Astrocyte of the cerebellum (primary cell): ENCODE data around the gene SLC12A5.

Source experiments
- DNase-seq: peaks from one replicate; pipeline ENCODE4 v3.0.0-alpha.2; 2011; ENCODE audit warnings: low read depth
- H3K4me3 ChIP-seq: 2 replicates; pipeline ENCODE4 v1.5.1; 2011; ENCODE audit warnings: mild to moderate bottlenecking, low read depth, low read length, moderate library complexity
- in situ Hi-C: cut with HindIII; loops from 2 replicates; pipeline ENCODE4 v1.10.0; 2017; ENCODE audit warnings: low sequenced_read_pairs
- TF ChIP-seq, protein P1 (sequence below): IDR thresholded peaks from 2 replicates; pipeline ENCODE4 v1.5.1; 2012; ENCODE audit warnings: low read length, low read depth, moderate library complexity, mild to moderate bottlenecking; ENCODE audit errors: missing control alignments

The SLC12A5 gene

DNA sequence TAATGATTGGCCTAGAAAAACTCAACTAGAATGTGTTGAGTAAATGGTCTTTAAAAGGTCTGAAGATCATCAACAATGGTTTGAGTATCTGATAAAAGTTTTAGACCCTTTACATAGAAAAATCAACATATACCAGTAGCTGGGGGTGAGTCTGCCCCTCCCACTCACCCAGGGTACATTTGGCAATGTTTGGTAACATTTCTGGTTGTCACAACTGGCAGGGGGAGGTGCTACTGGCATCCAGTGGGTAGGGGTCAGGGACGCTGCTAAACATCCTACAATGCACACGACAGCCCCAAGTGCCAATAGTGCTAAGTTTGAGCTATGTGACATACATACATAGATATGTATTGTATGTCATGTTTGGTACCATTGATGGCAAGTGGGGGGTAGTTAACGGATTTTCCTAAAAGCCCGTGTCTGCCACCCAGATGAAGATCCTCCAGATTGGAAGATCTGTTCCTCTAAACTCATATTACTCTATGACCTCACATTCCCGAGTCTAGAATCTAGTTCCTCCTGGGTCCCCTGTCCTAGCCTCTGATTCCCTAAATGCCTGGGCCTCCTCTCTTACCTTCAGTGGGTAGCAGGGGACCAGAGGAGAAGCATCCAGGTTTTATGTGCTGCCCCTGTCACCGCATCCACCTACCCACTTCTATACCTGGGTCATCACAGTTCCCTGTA lies 22.9 kb upstream of the SLC12A5 start:
- TF ChIP-seq, protein P1, sequence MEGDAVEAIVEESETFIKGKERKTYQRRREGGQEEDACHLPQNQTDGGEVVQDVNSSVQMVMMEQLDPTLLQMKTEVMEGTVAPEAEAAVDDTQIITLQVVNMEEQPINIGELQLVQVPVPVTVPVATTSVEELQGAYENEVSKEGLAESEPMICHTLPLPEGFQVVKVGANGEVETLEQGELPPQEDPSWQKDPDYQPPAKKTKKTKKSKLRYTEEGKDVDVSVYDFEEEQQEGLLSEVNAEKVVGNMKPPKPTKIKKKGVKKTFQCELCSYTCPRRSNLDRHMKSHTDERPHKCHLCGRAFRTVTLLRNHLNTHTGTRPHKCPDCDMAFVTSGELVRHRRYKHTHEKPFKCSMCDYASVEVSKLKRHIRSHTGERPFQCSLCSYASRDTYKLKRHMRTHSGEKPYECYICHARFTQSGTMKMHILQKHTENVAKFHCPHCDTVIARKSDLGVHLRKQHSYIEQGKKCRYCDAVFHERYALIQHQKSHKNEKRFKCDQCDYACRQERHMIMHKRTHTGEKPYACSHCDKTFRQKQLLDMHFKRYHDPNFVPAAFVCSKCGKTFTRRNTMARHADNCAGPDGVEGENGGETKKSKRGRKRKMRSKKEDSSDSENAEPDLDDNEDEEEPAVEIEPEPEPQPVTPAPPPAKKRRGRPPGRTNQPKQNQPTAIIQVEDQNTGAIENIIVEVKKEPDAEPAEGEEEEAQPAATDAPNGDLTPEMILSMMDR: no peak
- in situ Hi-C loops: no loop called here
- no peak overlapping the region for H3K4me3 ChIP-seq
- no peak for DNase-seq

DNA sequence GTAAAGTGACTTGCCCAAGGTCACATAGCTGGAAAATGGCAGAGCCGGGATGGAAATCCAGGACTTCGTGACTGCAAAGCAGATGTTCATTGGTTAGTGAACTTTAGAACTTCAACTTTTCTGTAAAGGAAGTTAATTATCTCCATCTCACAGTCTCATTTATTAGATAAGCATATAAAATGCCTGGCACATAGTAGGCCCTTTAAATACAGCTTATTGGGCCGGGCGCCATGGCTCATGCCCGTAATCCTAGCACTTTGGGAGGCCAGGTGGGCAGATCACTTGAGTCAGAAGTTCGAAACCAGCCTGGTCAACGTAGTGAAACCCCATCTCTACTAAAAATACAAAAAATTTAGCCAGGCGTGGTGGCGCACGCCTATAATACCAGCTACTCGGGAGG lies 22.1 kb upstream of the SLC12A5 start:
- no peak overlapping the region for H3K4me3 ChIP-seq
- in situ Hi-C loops: no loop called here
- TF ChIP-seq, protein P1: no peak
- DNase-seq: no peak

DNA sequence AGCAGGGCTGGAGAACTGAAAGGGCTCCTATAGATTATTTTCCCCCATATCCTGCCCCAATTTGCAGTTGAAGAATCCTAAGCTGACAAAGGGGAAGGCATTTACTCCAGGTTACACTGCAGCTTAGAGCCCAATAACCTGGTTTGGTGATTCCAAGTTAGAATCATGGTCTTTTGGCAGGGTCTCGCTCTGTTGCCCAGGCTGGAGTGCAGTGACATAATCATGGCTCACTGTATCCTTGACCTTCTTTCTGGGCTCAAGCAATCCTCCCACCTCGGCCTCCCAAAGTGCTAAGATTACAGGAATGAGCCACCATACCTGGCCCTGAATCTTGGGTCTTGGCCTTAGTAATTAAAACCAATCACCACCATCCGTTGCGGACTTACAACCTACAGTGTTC lies 21.3 kb upstream of the SLC12A5 start:
- DNase-seq: no peak
- TF ChIP-seq, protein P1: no peak
- in situ Hi-C loops: no loop called here

DNA sequence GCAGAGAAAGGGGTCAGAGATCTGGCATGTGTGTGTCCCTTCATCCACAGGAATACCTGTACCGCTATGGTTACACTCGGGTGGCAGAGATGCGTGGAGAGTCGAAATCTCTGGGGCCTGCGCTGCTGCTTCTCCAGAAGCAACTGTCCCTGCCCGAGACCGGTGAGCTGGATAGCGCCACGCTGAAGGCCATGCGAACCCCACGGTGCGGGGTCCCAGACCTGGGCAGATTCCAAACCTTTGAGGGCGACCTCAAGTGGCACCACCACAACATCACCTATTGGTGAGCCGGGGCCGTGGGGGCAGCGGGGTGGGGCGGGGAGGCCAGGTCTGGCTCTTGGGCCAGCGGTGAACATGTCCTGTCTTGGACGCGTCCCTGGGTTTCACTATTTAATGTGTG lies 19.2 kb upstream of the SLC12A5 start:
- TF ChIP-seq, protein P1: no peak
- no peak overlapping the region for H3K4me3 ChIP-seq
- in situ Hi-C loops: no loop called here
- no peak for DNase-seq

More for the DNA sequence above, 21.3 kb upstream of the SLC12A5 start:
- H3K4me3 ChIP-seq: no peak overlapping the region

DNA sequence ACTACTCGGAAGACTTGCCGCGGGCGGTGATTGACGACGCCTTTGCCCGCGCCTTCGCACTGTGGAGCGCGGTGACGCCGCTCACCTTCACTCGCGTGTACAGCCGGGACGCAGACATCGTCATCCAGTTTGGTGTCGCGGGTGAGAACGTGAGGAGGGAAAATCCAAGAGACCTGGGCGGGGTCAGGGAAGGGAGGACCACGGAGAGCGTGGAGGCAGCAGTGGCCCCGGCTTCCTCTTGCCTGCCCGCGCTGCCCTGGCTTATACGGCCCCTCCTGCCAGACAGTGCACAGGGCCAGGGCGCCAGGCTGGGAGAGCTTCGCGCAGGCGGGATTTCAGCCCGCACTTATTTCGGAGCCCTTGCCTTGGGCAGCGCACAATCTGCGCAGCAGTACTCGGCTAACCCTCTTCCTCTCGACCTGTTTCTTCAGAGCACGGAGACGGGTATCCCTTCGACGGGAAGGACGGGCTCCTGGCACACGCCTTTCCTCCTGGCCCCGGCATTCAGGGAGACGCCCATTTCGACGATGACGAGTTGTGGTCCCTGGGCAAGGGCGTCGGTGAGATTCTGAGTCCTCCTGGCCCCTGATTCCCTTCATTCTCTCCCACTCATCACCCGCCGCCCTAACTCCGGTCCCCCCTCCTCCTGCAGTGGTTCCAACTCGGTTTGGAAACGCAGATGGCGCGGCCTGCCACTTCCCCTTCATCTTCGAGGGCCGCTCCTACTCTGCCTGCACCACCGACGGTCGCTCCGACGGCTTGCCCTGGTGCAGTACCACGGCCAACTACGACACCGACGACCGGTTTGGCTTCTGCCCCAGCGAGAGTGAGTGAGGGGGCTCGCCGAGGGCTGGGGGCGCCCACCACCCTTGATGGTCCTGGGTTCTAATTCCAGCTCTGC lies 18.3 kb upstream of the SLC12A5 start:
- H3K4me3 ChIP-seq: no peak overlapping the region
- in situ Hi-C loops: no loop called here
- TF ChIP-seq, protein P1: no peak
- DNase-seq: no peak

DNA sequence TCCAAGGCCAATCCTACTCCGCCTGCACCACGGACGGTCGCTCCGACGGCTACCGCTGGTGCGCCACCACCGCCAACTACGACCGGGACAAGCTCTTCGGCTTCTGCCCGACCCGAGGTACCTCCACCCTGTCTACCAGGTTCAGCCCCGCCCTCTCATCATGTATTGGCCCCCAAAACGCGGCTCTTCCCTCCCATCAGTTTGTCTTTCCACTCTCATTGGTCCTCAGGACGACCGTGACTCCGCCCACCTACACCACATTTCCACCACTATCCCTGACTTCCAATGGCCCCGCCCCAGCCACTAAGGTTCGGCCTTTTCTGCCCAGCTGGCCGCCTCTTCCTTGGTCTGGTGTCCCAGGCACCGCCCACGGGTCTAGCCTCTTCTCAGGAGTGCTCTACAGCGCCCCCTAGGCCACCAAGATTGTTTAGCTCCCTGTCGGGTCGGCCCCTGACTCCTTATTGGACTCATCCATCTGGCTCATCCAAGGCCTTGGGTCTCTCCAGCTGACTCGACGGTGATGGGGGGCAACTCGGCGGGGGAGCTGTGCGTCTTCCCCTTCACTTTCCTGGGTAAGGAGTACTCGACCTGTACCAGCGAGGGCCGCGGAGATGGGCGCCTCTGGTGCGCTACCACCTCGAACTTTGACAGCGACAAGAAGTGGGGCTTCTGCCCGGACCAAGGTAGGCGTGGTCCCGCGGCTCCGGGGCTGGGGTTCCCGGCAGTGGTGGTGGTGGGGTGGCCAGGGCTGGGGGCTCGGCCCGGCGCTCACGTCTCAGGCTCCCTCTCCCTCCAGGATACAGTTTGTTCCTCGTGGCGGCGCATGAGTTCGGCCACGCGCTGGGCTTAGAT lies 17.2 kb upstream of the SLC12A5 start:
- in situ Hi-C loops: no loop called here
- no peak overlapping the region for H3K4me3 ChIP-seq
- TF ChIP-seq, protein P1: peak; percentile 16
- DNase-seq: no peak
